ENCODE results near the gene SLCO1B1.

The SLCO1B1 gene

GRCh38 chr12:21165048-21165447 is 34.1 kb downstream of the SLCO1B1 start:
- no peaks in the 10 kb centered on the region for H3K79me2 ChIP-seq (ENCODE audit: insufficient read depth, low read length)
- H3K4me1 ChIP-seq (ENCODE audit: insufficient read depth, low read length, severe bottlenecking), result no peaks in the 10 kb centered on the region
- H3K9me2 ChIP-seq (ENCODE audit: low read depth, low read length), result no peaks in the 10 kb centered on the region
- H3K36me3 ChIP-seq (ENCODE audit: insufficient read depth, low read length), result no peaks in the 10 kb centered on the region
- H3K9me3 ChIP-seq (ENCODE audit: low read length), result no peaks in the 10 kb centered on the region
- H3K4me3 ChIP-seq (ENCODE audit: low read depth, low read length, poor library complexity, severe bottlenecking), result no peak overlapping the region
- no peaks in the 10 kb centered on the region for H3K27me3 ChIP-seq (ENCODE audit: insufficient read depth, low read length)
- H3K27ac ChIP-seq (ENCODE audit: low read depth, low read length, poor library complexity, severe bottlenecking), result no peak overlapping the region
- no peak overlapping the region for H3K9ac ChIP-seq (ENCODE audit: low read length)
- H3K4me2 ChIP-seq (ENCODE audit: low read length), result no peak overlapping the region
- no peak for TF ChIP-seq EZH2 (IDR thresholded peaks at IDR 0.05; ENCODE audit: borderline replicate concordance, low read length)
- TF ChIP-seq, protein P1, sequence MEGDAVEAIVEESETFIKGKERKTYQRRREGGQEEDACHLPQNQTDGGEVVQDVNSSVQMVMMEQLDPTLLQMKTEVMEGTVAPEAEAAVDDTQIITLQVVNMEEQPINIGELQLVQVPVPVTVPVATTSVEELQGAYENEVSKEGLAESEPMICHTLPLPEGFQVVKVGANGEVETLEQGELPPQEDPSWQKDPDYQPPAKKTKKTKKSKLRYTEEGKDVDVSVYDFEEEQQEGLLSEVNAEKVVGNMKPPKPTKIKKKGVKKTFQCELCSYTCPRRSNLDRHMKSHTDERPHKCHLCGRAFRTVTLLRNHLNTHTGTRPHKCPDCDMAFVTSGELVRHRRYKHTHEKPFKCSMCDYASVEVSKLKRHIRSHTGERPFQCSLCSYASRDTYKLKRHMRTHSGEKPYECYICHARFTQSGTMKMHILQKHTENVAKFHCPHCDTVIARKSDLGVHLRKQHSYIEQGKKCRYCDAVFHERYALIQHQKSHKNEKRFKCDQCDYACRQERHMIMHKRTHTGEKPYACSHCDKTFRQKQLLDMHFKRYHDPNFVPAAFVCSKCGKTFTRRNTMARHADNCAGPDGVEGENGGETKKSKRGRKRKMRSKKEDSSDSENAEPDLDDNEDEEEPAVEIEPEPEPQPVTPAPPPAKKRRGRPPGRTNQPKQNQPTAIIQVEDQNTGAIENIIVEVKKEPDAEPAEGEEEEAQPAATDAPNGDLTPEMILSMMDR (IDR thresholded peaks at IDR 0.05; ENCODE audit: low read length), result no peak
- H2AFZ ChIP-seq (ENCODE audit: low read length), result no peak overlapping the region
- H3F3A ChIP-seq (ENCODE audit: insufficient read depth, low read length), result no peaks in the 10 kb centered on the region
- no peaks in the 10 kb centered on the region for H4K20me1 ChIP-seq (ENCODE audit: insufficient read depth, low read length)

DNA sequence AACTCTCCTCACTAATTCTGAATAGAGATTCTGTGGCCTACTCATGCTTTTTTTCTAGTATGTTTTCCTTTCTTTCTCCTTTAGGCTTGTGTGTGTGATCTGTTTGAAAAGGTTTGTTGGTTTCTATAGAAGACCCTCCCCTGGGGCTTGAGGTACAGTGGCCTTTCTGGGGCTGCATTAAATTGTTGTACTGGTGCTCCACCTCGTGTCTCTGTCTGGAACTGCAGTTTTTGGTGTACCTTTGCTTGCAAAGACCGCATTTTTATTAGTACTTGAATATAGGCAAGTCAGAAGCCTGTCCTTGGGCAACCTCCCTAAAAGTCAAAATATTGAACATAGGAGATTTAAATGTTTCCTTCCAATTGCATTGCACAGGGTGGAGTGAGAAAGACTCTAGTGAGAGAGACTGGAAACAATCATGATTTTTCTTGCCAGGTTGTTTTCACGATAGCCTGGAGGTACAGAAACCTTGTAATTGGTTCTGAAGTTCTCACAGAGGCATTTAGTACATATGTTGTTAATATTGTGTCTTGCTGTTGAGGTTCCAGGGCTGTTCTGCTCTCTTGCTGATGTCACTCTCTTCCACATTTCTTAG is 39.0 kb downstream of the SLCO1B1 start:
- H3K36me3 ChIP-seq (ENCODE audit: insufficient read depth, low read length), result no peaks in the 10 kb centered on the region
- no peak overlapping the region for H3K4me3 ChIP-seq (ENCODE audit: low read depth, low read length, poor library complexity, severe bottlenecking)
- H3K9me3 ChIP-seq (ENCODE audit: low read length), result no peaks in the 10 kb centered on the region
- TF ChIP-seq, protein P1 (IDR thresholded peaks at IDR 0.05; ENCODE audit: low read length), result peak; percentile 93
- no peak for TF ChIP-seq EZH2 (IDR thresholded peaks at IDR 0.05; ENCODE audit: borderline replicate concordance, low read length)
- no peak overlapping the region for H3K27ac ChIP-seq (ENCODE audit: low read depth, low read length, poor library complexity, severe bottlenecking)
- no peak overlapping the region for H3K9ac ChIP-seq (ENCODE audit: low read length)
- H4K20me1 ChIP-seq (ENCODE audit: insufficient read depth, low read length), result no peaks in the 10 kb centered on the region
- no peaks in the 10 kb centered on the region for H3K9me2 ChIP-seq (ENCODE audit: low read depth, low read length)
- H3K4me2 ChIP-seq (ENCODE audit: low read length), result no peak overlapping the region
- no peaks in the 10 kb centered on the region for H3K27me3 ChIP-seq (ENCODE audit: insufficient read depth, low read length)
- no peaks in the 10 kb centered on the region; the same call in 1 of the 2 replicates for H3F3A ChIP-seq (ENCODE audit: insufficient read depth, low read length)
- H3K4me1 ChIP-seq (ENCODE audit: insufficient read depth, low read length, severe bottlenecking), result no peaks in the 10 kb centered on the region
- no peaks in the 10 kb centered on the region for H3K79me2 ChIP-seq (ENCODE audit: insufficient read depth, low read length)
- no peak overlapping the region for H2AFZ ChIP-seq (ENCODE audit: low read length)

DNA sequence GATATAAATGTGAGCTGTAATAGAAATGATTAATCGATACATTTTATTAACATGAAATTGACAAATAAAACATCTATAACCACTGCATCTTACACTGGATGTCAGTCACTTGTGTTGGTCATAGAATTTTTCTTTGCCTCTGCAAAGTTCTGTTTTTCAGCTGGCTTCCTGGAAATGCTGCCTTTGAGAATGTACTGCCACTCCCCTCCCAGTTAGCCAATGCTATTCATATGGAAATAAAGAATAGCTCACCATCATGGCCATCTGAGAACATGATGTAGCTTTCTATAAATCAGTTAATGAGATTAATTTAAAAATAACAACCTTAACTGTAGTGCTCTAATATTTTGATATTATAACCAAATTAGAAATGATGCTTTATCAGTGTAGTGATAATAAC is 41.1 kb downstream of the SLCO1B1 start:
- Histone ChIP-seq H3F3A (ENCODE audit: insufficient read depth, low read length) (no peaks in the 10 kb centered on the region; the same call in 1 of the 2 replicates), H3K4me2 (ENCODE audit: low read length) (no peak overlapping the region), H3K4me3 (ENCODE audit: low read depth, low read length, poor library complexity, severe bottlenecking) (no peak overlapping the region)

More for the DNA sequence above, 41.1 kb downstream of the SLCO1B1 start:
- Histone ChIP-seq H3K27me3 (ENCODE audit: insufficient read depth, low read length) (no peaks in the 10 kb centered on the region), H3K4me1 (ENCODE audit: insufficient read depth, low read length, severe bottlenecking) (no peaks in the 10 kb centered on the region), H3K36me3 (ENCODE audit: insufficient read depth, low read length) (no peaks in the 10 kb centered on the region), H3K9me3 (ENCODE audit: low read length) (no peaks in the 10 kb centered on the region), H4K20me1 (ENCODE audit: insufficient read depth, low read length) (no peaks in the 10 kb centered on the region), H3K9ac (ENCODE audit: low read length) (no peak overlapping the region), H3K27ac (ENCODE audit: low read depth, low read length, poor library complexity, severe bottlenecking) (no peak overlapping the region), H2AFZ (ENCODE audit: low read length) (no peak overlapping the region), H3K9me2 (ENCODE audit: low read depth, low read length) (no peaks in the 10 kb centered on the region), H3K79me2 (ENCODE audit: insufficient read depth, low read length) (no peaks in the 10 kb centered on the region)
- TF ChIP-seq, protein P1 (IDR thresholded peaks at IDR 0.05; ENCODE audit: low read length), result no peak
- no peak for TF ChIP-seq EZH2 (IDR thresholded peaks at IDR 0.05; ENCODE audit: borderline replicate concordance, low read length)
